ENCODE measurements around the gene SATL1.
"Not testable (repeated sequence)": the region's sequence is repeated elsewhere in the genome, so short reads cannot be mapped to it uniquely, and the experiment has no call there.

SATL1 gene

GRCh38 chrX:85089321-85089840, 154.2 kb downstream of the SATL1 start:
- no peak overlapping the region for H3K27ac Mint-ChIP-seq
- no peak for TF ChIP-seq CTCF (IDR thresholded peaks at IDR 0.05; ENCODE audit: unreplicated experiment in 3 of 3)
- H3K27me3 Mint-ChIP-seq (ENCODE audit: low read depth) = no peaks in the 10 kb centered on the region

GRCh38 chrX:85084770-85085393, 158.7 kb downstream of the SATL1 start:
- Mint-ChIP-seq H3K4me3 (no peak overlapping the region), H3K4me1 (no peaks in the 10 kb centered on the region), H3K36me3 (ENCODE audit: low read depth) (peaks cover 35% of the 10 kb centered on the region), H3K9me3 (peaks cover 3% of the 10 kb centered on the region), H3K27me3 (ENCODE audit: low read depth) (no peaks in the 10 kb centered on the region), H3K27ac (no peak overlapping the region)
- peak; percentile 75 to 84 (median 81) for TF ChIP-seq CTCF (IDR thresholded peaks at IDR 0.05; ENCODE audit: unreplicated experiment in 3 of 3)

More at GRCh38 chrX:85089321-85089840, 154.2 kb downstream of the SATL1 start:
- no peak overlapping the region for H3K4me3 Mint-ChIP-seq
- H3K36me3 Mint-ChIP-seq (ENCODE audit: low read depth) = peaks cover 23% of the 10 kb centered on the region
- no peaks in the 10 kb centered on the region for H3K9me3 Mint-ChIP-seq
- no peaks in the 10 kb centered on the region for H3K4me1 Mint-ChIP-seq

GRCh38 chrX:85077247-85077646, 166.3 kb downstream of the SATL1 start:
- peaks cover 49% of the 10 kb centered on the region for H3K36me3 Mint-ChIP-seq (ENCODE audit: low read depth)
- H3K9me3 Mint-ChIP-seq = peaks cover 12% of the 10 kb centered on the region
- not testable (repeated sequence) for H3K4me3 Mint-ChIP-seq; H3K4me1 Mint-ChIP-seq; H3K27me3 Mint-ChIP-seq (ENCODE audit: low read depth); H3K27ac Mint-ChIP-seq

GRCh38 chrX:85065512-85066198, 177.9 kb downstream of the SATL1 start:
- H3K4me3 Mint-ChIP-seq = no peak overlapping the region
- peaks cover 33% of the 10 kb centered on the region for H3K9me3 Mint-ChIP-seq
- H3K4me1 Mint-ChIP-seq = no peaks in the 10 kb centered on the region
- no peak overlapping the region for H3K27ac Mint-ChIP-seq
- no peaks in the 10 kb centered on the region for H3K27me3 Mint-ChIP-seq (ENCODE audit: low read depth)
- no peak for TF ChIP-seq CTCF (IDR thresholded peaks at IDR 0.05; ENCODE audit: unreplicated experiment in 3 of 3)
- peaks cover 47% of the 10 kb centered on the region for H3K36me3 Mint-ChIP-seq (ENCODE audit: low read depth)

GRCh38 chrX:85052636-85053343, 190.8 kb downstream of the SATL1 start:
- no peaks in the 10 kb centered on the region for H3K27me3 Mint-ChIP-seq (ENCODE audit: low read depth)
- H3K27ac Mint-ChIP-seq = no peak overlapping the region

More at GRCh38 chrX:85052636-85053343, 190.8 kb downstream of the SATL1 start:
- no peaks in the 10 kb centered on the region for H3K4me1 Mint-ChIP-seq
- no peak overlapping the region for H3K4me3 Mint-ChIP-seq
- TF ChIP-seq CTCF (IDR thresholded peaks at IDR 0.05; ENCODE audit: unreplicated experiment in 3 of 3) = peak in 1 of 3 experiments; percentile 22
- H3K36me3 Mint-ChIP-seq (ENCODE audit: low read depth) = peaks cover 4% of the 10 kb centered on the region
- H3K9me3 Mint-ChIP-seq = no peaks in the 10 kb centered on the region
